Mesenchymal stem cell (in vitro differentiated cells and primary cell): ENCODE measurements around the gene VAV2.

Experiments used
- DNase-seq: peaks from one replicate; pipeline ENCODE4 v3.0.0-alpha.2; 2013
- H2AFZ ChIP-seq: one replicate; pipeline ENCODE4 v1.6.1; 2013; ENCODE audit warnings: low read depth, mild to moderate bottlenecking, control low read depth, inconsistent platforms, low read length, moderate library complexity
- H2AK5ac ChIP-seq: 2 replicates; pipeline ENCODE4 v1.6.1; 2013; ENCODE audit warnings: low read length, moderate library complexity, mild to moderate bottlenecking, inconsistent platforms; ENCODE audit not compliant: severe bottlenecking
- H2BK120ac ChIP-seq: one replicate; pipeline ENCODE4 v1.6.1; 2013; ENCODE audit warnings: low read depth, mild to moderate bottlenecking, inconsistent platforms, low read length, moderate library complexity
- H2BK12ac ChIP-seq, 2 experiments: one replicate each; pipeline ENCODE4 v1.6.1; 2013; ENCODE audit warnings: inconsistent platforms in 2 of 2, low read length in 2 of 2, mild to moderate bottlenecking in 2 of 2, moderate library complexity in 2 of 2, control low read depth in 1 of 2
- H2BK15ac ChIP-seq: one replicate; pipeline ENCODE4 v1.6.1; 2013; ENCODE audit warnings: mild to moderate bottlenecking, low read depth, inconsistent platforms; ENCODE audit not compliant: poor library complexity, severe bottlenecking
- H2BK5ac ChIP-seq: 2 replicates; pipeline ENCODE4 v1.6.1; 2013; ENCODE audit warnings: low read depth, mild to moderate bottlenecking, low read length, control low read depth, inconsistent platforms; ENCODE audit not compliant: poor library complexity, severe bottlenecking
- H3K14ac ChIP-seq, 2 experiments: one replicate each; pipeline ENCODE4 v1.6.1; 2013; ENCODE audit warnings: inconsistent platforms in 2 of 2, low read length in 2 of 2, control low read depth in 1 of 2, mild to moderate bottlenecking in 1 of 2, moderate library complexity in 1 of 2
- H3K18ac ChIP-seq, 2 experiments: one replicate each; pipeline ENCODE4 v1.6.1; 2013; ENCODE audit warnings: inconsistent platforms in 2 of 2, low read length in 2 of 2, control low read depth in 1 of 2, low read depth in 1 of 2, mild to moderate bottlenecking in 1 of 2
- H3K23ac ChIP-seq, 2 experiments: one replicate each; pipeline ENCODE4 v1.6.1; 2013; ENCODE audit warnings: inconsistent platforms in 2 of 2, low read length in 2 of 2, mild to moderate bottlenecking in 2 of 2, moderate library complexity in 2 of 2, control low read depth in 1 of 2
- H3K27ac ChIP-seq: 2 replicates; pipeline ENCODE4 v1.5.1; 2013; ENCODE audit warnings: mild to moderate bottlenecking, moderate library complexity, low read length, control low read depth, inconsistent platforms; ENCODE audit not compliant: poor library complexity, severe bottlenecking
- H3K27me3 ChIP-seq, 2 experiments: 2 replicates each; pipeline versions ENCODE4 v1.6.1 to v1.7.0; 2013; ENCODE audit warnings: low read length in 2 of 2, mild to moderate bottlenecking in 2 of 2, moderate library complexity in 2 of 2, control low read depth in 1 of 2, inconsistent platforms in 1 of 2; ENCODE audit not compliant: control insufficient read depth in 1 of 2, insufficient read depth in 1 of 2
- H3K36me3 ChIP-seq, 2 experiments: 2 replicates each; pipeline versions ENCODE4 v1.6.1 to v1.7.0; 2013; ENCODE audit warnings: low read length in 2 of 2, control low read depth in 1 of 2, inconsistent platforms in 1 of 2, low read depth in 1 of 2, mild to moderate bottlenecking in 1 of 2; ENCODE audit not compliant: insufficient read depth in 2 of 2, control insufficient read depth in 1 of 2
- H3K4ac ChIP-seq, 2 experiments: one replicate each; pipeline ENCODE4 v1.6.1; 2013; ENCODE audit warnings: inconsistent platforms in 2 of 2, low read length in 2 of 2, mild to moderate bottlenecking in 2 of 2, moderate library complexity in 2 of 2, control low read depth in 1 of 2, low read depth in 1 of 2
- H3K4me1 ChIP-seq: 2 replicates; pipeline ENCODE4 v1.6.1; 2013; ENCODE audit warnings: low read depth, low read length, control low read depth; ENCODE audit not compliant: control insufficient read depth, insufficient read depth
- H3K4me2 ChIP-seq: 2 replicates; pipeline ENCODE4 v1.6.1; 2013; ENCODE audit warnings: low read length, mild to moderate bottlenecking, inconsistent platforms; ENCODE audit not compliant: poor library complexity, severe bottlenecking
- H3K4me3 ChIP-seq, 2 experiments: 2 replicates each; pipeline versions ENCODE4 v1.5.1 to v1.7.0; 2013; ENCODE audit warnings: low read length in 2 of 2, mild to moderate bottlenecking in 2 of 2, control low read depth in 1 of 2, low read depth in 1 of 2; ENCODE audit not compliant: insufficient read depth in 1 of 2
- H3K79me1 ChIP-seq: replicated peaks from 2 replicates; pipeline ENCODE4 v1.6.1; 2013; ENCODE audit warnings: mild to moderate bottlenecking, control low read depth, low read length, inconsistent platforms; ENCODE audit not compliant: poor library complexity, severe bottlenecking
- H3K9ac ChIP-seq: 2 replicates; pipeline ENCODE4 v1.7.0; 2013; ENCODE audit warnings: mild to moderate bottlenecking, low read length, moderate library complexity
- H3K9me3 ChIP-seq: 2 replicates; pipeline ENCODE4 v1.7.0; 2013; ENCODE audit warnings: mild to moderate bottlenecking, low read length; ENCODE audit not compliant: control insufficient read depth
- H4K8ac ChIP-seq: one replicate; pipeline ENCODE4 v1.6.1; 2013; ENCODE audit warnings: inconsistent platforms, mild to moderate bottlenecking, low read length, moderate library complexity
- H4K91ac ChIP-seq: one replicate; pipeline ENCODE4 v1.6.1; 2013; ENCODE audit warnings: mild to moderate bottlenecking, low read length, inconsistent platforms
- WGBS: methylation state at CpG from one replicate; pipeline ENCODE4 v1.1.7; 2013; ENCODE audit warnings: mixed read lengths; 5-methylcytosine and 5-hydroxymethylcytosine counted together

VAV2 gene

GRCh38 chr9:133737071-133737773, 254.9 kb downstream of the VAV2 start:
- WGBS: 89% methylated on average over 13 of the region's 15 CpGs
- H2BK12ac ChIP-seq: peak overlapping the region; percentile 15 to 18
- no peak overlapping the region for H2BK5ac ChIP-seq

GRCh38 chr9:133735931-133736330, 256.2 kb downstream of the VAV2 start:
- Histone ChIP-seq H3K4ac (no peak overlapping the region), H2BK120ac (no peak overlapping the region), H3K14ac (no peak overlapping the region), H3K9me3 (no peaks in the 10 kb centered on the region), H3K18ac (no peak overlapping the region), H3K23ac (no peak overlapping the region), H3K79me1 (no peaks in the 10 kb centered on the region), H2BK5ac (no peak overlapping the region), H4K8ac (no peak overlapping the region), H4K91ac (no peak overlapping the region), H3K4me2 (no peak overlapping the region), H3K9ac (no peak overlapping the region), H3K36me3 (no peaks in the 10 kb centered on the region), H3K4me1 (peaks cover 14% of the 10 kb centered on the region), H2BK15ac (no peak overlapping the region), H2BK12ac (no peak overlapping the region), H2AFZ (no peak overlapping the region), H3K4me3 (no peak overlapping the region), H2AK5ac (no peak overlapping the region), H3K27me3 (peaks cover 13 to 33% of the 10 kb centered on the region in 2 experiments), H3K27ac (no peak overlapping the region)
- no peak for DNase-seq
- WGBS: over 99% methylated on average over 8 of the region's 8 CpGs

More at GRCh38 chr9:133737071-133737773, 254.9 kb downstream of the VAV2 start:
- no peak for DNase-seq
- H3K4ac ChIP-seq: peak overlapping the region in 1 of 2 experiments; percentile 82
- H4K8ac ChIP-seq: peak overlapping the region; percentile 88
- H3K23ac ChIP-seq: no peak overlapping the region
- peak overlapping the region; percentile 84 to 96 for H3K18ac ChIP-seq
- H3K79me1 ChIP-seq: no peaks in the 10 kb centered on the region
- H2AFZ ChIP-seq: no peak overlapping the region
- no peak overlapping the region for H2BK120ac ChIP-seq
- H3K9ac ChIP-seq: no peak overlapping the region
- H3K27me3 ChIP-seq: peaks cover 17 to 44% of the 10 kb centered on the region in 2 experiments
- peaks cover 14% of the 10 kb centered on the region for H3K4me1 ChIP-seq
- no peaks in the 10 kb centered on the region for H3K9me3 ChIP-seq
- H3K14ac ChIP-seq: peak overlapping the region in 1 of 2 experiments; percentile 78
- no peaks in the 10 kb centered on the region for H3K36me3 ChIP-seq
- no peak overlapping the region for H3K27ac ChIP-seq
- peak overlapping the region; percentile 87 for H4K91ac ChIP-seq
- no peak overlapping the region for H3K4me2 ChIP-seq
- H2BK15ac ChIP-seq: peak overlapping the region; percentile 30
- H3K4me3 ChIP-seq: peak overlapping the region in 1 of 2 experiments; percentile 64
- H2AK5ac ChIP-seq: no peak overlapping the region

- no peak overlapping the region for H3K4ac ChIP-seq
- 52% methylated on average over 10 of the region's 10 CpGs for WGBS
- no peak overlapping the region for H2BK15ac ChIP-seq
Measured at GRCh38 chr9:133735415-133735775, 256.7 kb downstream of the VAV2 start.

GRCh38 chr9:133734590-133735414, 257.3 kb downstream of the VAV2 start:
- Histone ChIP-seq H2AFZ (no peak overlapping the region), H2BK15ac (peak overlapping the region; percentile 8), H3K14ac (no peak overlapping the region), H3K18ac (no peak overlapping the region), H2AK5ac (no peak overlapping the region), H3K23ac (no peak overlapping the region), H3K36me3 (no peaks in the 10 kb centered on the region), H3K27me3 (peaks cover 9 to 29% of the 10 kb centered on the region in 2 experiments), H3K4ac (no peak overlapping the region), H3K4me1 (peaks cover 14% of the 10 kb centered on the region), H3K9me3 (no peaks in the 10 kb centered on the region), H2BK120ac (no peak overlapping the region), H2BK12ac (no peak overlapping the region), H3K4me3 (no peak overlapping the region), H2BK5ac (no peak overlapping the region), H3K4me2 (no peak overlapping the region), H4K91ac (no peak overlapping the region), H3K79me1 (no peaks in the 10 kb centered on the region), H3K9ac (no peak overlapping the region), H3K27ac (no peak overlapping the region), H4K8ac (no peak overlapping the region)
- no peak for DNase-seq
- 83% methylated on average over 21 of the region's 23 CpGs for WGBS

More at GRCh38 chr9:133735415-133735775, 256.7 kb downstream of the VAV2 start:
- no peak overlapping the region for H2BK120ac ChIP-seq
- no peak overlapping the region for H4K91ac ChIP-seq
- no peak overlapping the region for H2BK12ac ChIP-seq
- H3K23ac ChIP-seq: no peak overlapping the region
- no peaks in the 10 kb centered on the region for H3K79me1 ChIP-seq
- DNase-seq: no peak
- no peak overlapping the region for H2AK5ac ChIP-seq
- H3K9me3 ChIP-seq: no peaks in the 10 kb centered on the region
- no peak overlapping the region for H3K27ac ChIP-seq
- H2AFZ ChIP-seq: no peak overlapping the region
- H3K14ac ChIP-seq: no peak overlapping the region
- no peak overlapping the region for H3K9ac ChIP-seq
- H3K36me3 ChIP-seq: no peaks in the 10 kb centered on the region
- peaks cover 9 to 30% of the 10 kb centered on the region in 2 experiments for H3K27me3 ChIP-seq
- no peak overlapping the region for H3K18ac ChIP-seq
- H3K4me3 ChIP-seq: no peak overlapping the region
- H3K4me2 ChIP-seq: no peak overlapping the region
- H4K8ac ChIP-seq: peak overlapping the region; percentile 47
- H2BK5ac ChIP-seq: no peak overlapping the region
- peaks cover 14% of the 10 kb centered on the region for H3K4me1 ChIP-seq
